SK-N-MC (cell line): ENCODE data around the gene DYRK3.
"Not testable (repeated sequence)": the region's sequence is repeated elsewhere in the genome, so short reads cannot be mapped to it uniquely, and the experiment has no call there.

Experiments used
- DNase-seq: peaks from one replicate; pipeline ENCODE4 v3.0.0-alpha.2; 2011; ENCODE audit warnings: low read depth, low spot score
- H3K27ac ChIP-seq: fragments of 200-600 bp; sonication (generic); 2 replicates; pipeline ENCODE4 v1.5.1; 2016; ENCODE audit warnings: mixed run types
- H3K36me3 ChIP-seq: fragments of 200-600 bp; sonication (generic); 2 replicates; pipeline ENCODE4 v1.6.1; 2017; ENCODE audit warnings: antibody characterized with exemption, low read length, mixed read lengths; ENCODE audit not compliant: insufficient read depth
- H3K4me3 ChIP-seq: fragments of 200-600 bp; sonication (generic); 2 replicates; pipeline ENCODE4 v1.5.1; 2016
- H3K9ac ChIP-seq: fragments of 200-600 bp; sonication (generic); 2 replicates; pipeline ENCODE4 v1.8.0; 2017; ENCODE audit warnings: mixed run types, mixed read lengths; ENCODE audit not compliant: insufficient read length
- H3K9me3 ChIP-seq: fragments of 200-600 bp; sonication (generic); 2 replicates; pipeline ENCODE4 v1.6.1; 2017; ENCODE audit warnings: low read depth, mild to moderate bottlenecking, antibody characterized with exemption, low read length, moderate library complexity, mixed read lengths
- EZH2 ChIP-seq: fragments of 200-600 bp; sonication (generic); IDR thresholded peaks from one replicate; pipeline ENCODE4 v1.6.1; 2017; ENCODE audit warnings: antibody characterized with exemption
- FOXP2 ChIP-seq: optimal IDR thresholded peaks from 2 replicates; pipeline ENCODE3; 2011; ENCODE audit warnings: mild to moderate bottlenecking, moderate library complexity; ENCODE audit not compliant: insufficient read depth; ENCODE audit errors: extremely low read length, control extremely low read depth
- POLR2AphosphoS5 ChIP-seq: IDR thresholded peaks from 2 replicates; pipeline ENCODE4 v1.6.1; 2012; ENCODE audit warnings: mild to moderate bottlenecking, low read depth, low read length, borderline replicate concordance

Gene DYRK3

DNA sequence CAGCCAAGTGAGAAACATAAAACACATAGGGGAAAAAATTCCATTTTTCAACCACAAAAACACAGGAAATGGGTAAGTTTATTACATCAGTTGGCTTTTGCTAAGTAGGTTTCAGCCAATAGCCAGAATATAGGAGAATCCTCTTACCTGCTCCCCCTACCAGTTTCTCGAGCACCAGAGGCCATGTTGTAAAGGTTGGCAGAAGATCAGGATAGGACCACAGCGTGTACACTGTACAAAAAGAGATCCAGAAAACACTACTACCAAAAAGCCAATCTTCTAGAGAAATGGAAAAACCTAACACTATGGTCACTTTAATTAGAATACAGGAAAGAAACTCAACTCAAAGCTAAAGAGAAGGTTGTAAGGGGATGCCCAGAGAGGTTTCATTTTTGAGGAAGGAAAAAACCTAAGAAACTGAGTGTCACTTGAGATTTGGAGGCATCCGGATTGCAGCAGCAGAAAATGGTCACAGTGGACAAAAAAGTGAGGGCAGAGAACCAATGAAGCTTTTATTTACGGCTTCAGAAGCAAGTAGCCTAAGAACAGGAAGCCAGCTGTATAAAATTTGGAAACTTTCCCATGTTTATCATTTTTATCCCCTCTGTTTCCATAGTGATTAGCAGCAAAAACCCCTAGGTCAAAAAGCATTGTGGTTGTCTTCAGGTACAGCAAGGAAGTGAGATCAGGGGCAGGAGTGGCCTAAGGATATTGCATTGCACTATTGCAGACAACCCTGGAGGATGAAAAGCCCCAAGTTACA is 25.9 kb upstream of the DYRK3 start:
- no peak for DNase-seq
- TF ChIP-seq POLR2AphosphoS5 = no peak
- TF ChIP-seq FOXP2 = no peak
- no peak for TF ChIP-seq EZH2
- Histone ChIP-seq H3K9me3 (no peaks in the 10 kb centered on the region), H3K27ac (no peak overlapping the region), H3K4me3 (no peak overlapping the region), H3K9ac (no peak overlapping the region), H3K36me3 (peaks cover 35% of the 10 kb centered on the region)

DNA sequence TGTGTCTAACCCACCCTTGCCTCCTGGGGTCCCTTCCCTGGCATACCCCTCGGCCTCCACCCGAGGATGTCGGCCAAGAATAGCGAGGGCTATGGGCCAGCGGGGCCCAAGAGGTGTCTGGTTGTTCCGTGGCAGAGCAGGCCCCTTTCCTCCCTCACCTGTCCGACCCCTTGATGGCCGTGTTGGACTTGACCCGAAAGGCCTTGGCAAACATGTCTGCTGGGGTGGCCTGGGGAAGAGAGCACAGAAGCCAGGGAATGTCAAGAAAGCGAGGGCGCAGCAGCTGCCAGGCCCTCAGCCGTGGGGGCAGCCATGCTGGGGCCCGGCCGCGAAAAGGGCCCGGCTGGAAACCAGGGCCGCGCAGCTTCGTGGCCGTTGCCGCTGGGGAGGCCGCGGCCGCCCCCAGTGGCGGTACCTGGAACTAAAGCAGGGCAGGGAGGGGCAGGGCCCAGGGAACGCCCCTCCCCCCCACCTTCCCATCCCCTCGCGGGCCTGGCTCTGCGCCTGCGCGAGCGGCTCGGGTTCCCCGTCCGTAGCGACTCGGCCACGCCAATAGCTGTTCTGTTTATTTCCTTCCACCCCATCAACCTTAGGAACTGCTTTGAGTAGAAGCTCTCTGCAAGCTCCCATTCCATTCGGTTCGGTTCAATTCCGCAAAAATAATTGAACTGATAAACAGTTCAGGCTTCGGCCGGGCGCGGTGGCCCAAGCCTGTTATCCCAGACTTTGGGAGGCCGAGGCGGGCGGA is 23.0 kb upstream of the DYRK3 start, which contains the start of gene EIF2D:
Gene EIF2D, minus strand, starts transcription at position 337 of the 748 bp plus-strand sequence. Its CDS starts 123 bp downstream, at position 214.
- DNase-seq = no peak
- peak within 1 kb of the TSS; percentile 90 for H3K4me3 ChIP-seq
- H3K27ac ChIP-seq = peak within 1 kb of the TSS; percentile 77
- H3K9ac ChIP-seq = peak within 1 kb of the TSS; percentile 97
- TF ChIP-seq POLR2AphosphoS5 (peak; percentile 97), FOXP2 (peak; percentile 27), EZH2 (no peak)
- no peaks in the 10 kb centered on the region for H3K9me3 ChIP-seq
- peaks cover 22% of the 10 kb centered on the region for H3K36me3 ChIP-seq

DNA sequence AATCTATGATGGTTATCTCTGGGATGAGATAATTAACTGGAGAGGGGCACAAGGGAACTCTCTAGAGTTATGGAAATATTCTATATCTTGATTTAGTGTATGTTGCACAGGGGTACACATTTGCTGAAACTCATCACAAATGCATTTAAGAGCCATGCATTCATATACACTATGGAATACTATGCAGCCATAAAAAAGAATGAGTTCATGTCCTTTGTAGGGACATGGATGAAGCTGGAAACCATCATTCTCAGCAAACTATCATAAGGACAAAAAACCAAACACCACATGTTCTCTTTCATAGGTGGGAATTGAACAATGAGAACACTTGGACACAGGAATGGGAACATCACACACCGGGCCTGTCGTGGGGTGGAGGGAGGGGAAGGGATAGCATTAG is 8.9 kb upstream of the DYRK3 start:
- DNase-seq, H3K27ac ChIP-seq, H3K4me3 ChIP-seq, H3K9ac ChIP-seq, H3K9me3 ChIP-seq, H3K36me3 ChIP-seq: not testable (repeated sequence)

DNA sequence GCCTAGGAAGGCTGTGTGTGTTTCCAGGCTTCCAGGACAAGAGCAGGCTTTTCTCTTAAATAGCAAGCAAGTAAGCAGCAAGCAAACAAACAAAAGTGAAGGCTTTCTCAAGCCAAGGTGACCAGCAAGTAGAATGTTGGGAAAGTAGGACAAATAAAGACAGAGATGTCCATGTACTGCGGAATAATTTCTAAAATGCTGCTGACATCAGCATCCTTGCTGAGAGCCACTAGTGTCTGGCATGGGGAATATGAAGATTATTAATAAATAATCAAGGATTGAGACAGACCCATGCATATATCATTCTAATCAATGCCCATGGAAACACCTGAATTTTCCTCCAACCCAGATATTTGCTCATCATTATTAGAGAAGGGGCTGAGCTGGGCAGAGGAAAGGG is 6.4 kb upstream of the DYRK3 start:
- Histone ChIP-seq H3K36me3 (no peaks in the 10 kb centered on the region), H3K4me3 (no peak overlapping the region), H3K27ac (no peak overlapping the region), H3K9ac (no peak overlapping the region), H3K9me3 (no peaks in the 10 kb centered on the region)
- no peak for TF ChIP-seq FOXP2
- TF ChIP-seq POLR2AphosphoS5 = no peak
- TF ChIP-seq EZH2 = no peak
- DNase-seq = no peak

DNA sequence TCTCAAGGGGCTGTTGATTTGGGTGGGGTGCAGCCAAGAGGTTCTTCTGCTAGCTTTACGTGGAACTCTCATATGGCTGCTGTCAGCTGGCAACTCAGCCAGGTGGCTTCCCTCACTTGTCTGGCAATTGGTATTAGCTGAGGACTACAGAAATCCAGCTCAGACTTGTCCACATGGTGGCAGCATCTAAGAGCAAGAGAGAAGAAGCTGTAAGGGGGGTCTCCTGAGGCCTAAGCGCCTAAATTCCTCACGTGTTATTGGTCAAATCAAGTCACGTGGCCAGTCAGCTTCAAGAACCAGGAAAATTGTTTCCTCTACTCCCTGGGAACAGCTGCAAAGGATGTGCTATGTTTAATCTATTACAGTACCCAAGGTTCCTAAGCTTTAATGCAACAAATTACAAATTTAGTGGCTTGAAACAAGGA is 4.2 kb upstream of the DYRK3 start:
- H3K36me3 ChIP-seq = no peaks in the 10 kb centered on the region
- no peak overlapping the region for H3K27ac ChIP-seq
- TF ChIP-seq EZH2 = no peak
- TF ChIP-seq FOXP2 = no peak
- TF ChIP-seq POLR2AphosphoS5 = no peak
- DNase-seq = peak; percentile 74
- no peak overlapping the region for H3K9ac ChIP-seq
- H3K9me3 ChIP-seq = no peaks in the 10 kb centered on the region
- H3K4me3 ChIP-seq = no peak overlapping the region

DNA sequence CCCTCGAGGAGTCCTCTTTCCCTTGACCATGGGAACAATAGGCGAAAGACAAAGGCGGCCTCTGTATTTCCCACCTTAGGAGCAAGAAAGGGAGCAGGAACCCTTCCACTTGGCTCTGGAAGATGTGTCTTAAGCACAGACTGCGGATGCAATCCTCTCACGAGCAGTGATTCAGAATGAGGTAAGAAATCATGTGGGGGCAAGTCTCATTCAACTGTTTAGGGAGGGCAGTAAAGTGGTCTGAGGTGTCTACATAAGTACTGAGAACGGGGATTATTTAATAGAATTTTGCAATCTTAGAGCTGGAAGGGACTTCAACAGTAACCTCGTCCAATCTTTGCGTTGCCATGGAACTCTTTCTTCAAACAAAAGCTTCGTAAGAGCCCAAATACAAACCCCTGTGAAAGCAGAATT is 1.6 kb upstream of the DYRK3 start:
- H3K9ac ChIP-seq = peak overlapping the region; percentile 50
- no peaks in the 10 kb centered on the region for H3K9me3 ChIP-seq
- peaks cover 4% of the 10 kb centered on the region; the same call in 1 of the 2 replicates for H3K36me3 ChIP-seq
- no peak overlapping the region for H3K4me3 ChIP-seq
- no peak for DNase-seq
- H3K27ac ChIP-seq = no peak overlapping the region
- TF ChIP-seq FOXP2 (no peak), POLR2AphosphoS5 (no peak), EZH2 (no peak)

DNA sequence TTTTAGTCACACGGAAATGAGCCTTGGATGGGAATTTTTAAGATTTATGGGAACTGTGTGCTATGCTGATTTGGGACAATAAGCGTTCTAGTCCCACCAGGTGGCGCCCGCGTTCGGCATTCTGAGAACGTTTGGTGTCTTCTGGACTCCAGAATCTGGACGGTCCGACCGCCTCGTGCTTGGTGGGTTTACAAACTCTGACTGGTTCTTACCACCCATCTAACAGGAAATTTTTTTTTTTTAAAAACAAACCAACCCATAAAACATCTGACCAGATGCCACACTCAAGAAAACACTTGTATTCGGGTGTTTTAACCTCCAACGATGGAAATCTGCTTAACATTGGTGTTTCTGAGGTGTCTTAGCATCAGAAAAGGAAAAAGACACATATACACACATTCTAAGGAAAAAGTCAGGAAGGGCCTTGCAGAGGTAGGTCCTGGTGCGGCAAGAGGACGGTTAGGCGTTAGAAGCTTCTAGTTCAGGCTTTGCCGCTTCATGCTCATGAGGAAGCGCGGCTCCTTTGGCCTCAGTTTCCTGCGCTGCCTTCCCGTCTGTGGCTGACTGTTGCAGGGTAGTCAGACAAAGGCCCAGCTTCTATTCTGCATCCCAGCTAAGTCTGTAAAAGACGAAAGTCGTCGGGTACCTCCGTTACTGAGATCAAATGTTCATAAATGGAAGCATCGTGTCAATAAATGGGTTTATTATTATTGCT is 814 bp upstream of the DYRK3 start:
- TF ChIP-seq FOXP2 (no peak), POLR2AphosphoS5 (peak; percentile 26; the same call in 1 of the 2 replicates)
- Histone ChIP-seq H3K4me3 (peak overlapping the region; percentile 99), H3K9ac (peak overlapping the region; percentile 86), H3K9me3 (no peaks in the 10 kb centered on the region), H3K27ac (peak overlapping the region; percentile 83), H3K36me3 (peaks cover 13% of the 10 kb centered on the region)
- no peak for DNase-seq

DNA sequence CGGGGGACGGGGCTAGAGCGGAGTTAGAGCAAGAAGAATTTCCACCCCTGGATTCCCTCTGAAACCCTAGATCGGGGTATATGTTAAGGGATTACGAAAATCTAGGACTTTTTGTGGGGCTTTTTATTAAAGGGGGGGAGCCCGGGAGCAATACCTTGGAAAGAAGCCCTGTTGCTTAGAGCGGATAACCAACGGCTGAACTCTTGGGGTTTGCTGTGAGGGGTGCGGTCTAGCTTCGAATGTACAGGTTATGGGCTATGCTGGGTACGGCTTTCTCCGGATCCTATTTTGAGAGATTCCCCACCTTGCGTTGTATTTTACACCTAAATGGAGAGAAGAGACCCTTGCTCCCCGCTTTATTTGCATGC is 626 bp downstream of the DYRK3 start:
- H3K27ac ChIP-seq = peak overlapping the region; percentile 50
- TF ChIP-seq POLR2AphosphoS5 (no peak), FOXP2 (no peak), EZH2 (no peak)

More for the DNA sequence above, 626 bp downstream of the DYRK3 start:
- no peak for DNase-seq
- peaks cover 21% of the 10 kb centered on the region for H3K36me3 ChIP-seq
- peak overlapping the region; percentile 99 for H3K4me3 ChIP-seq
- peak overlapping the region; percentile 73 for H3K9ac ChIP-seq
- no peaks in the 10 kb centered on the region for H3K9me3 ChIP-seq
